ENCODE measurements around the gene GTF3C5. TPM values are rescaled to one million over a fixed set of nuclear protein-coding genes. Genes with fewer than 3 reads are reported as not detected.
"Not testable (repeated sequence)": the region's sequence is repeated elsewhere in the genome, so short reads cannot be mapped to it uniquely, and the experiment has no call there.

The GTF3C5 gene
- total RNA-seq, 1 donor from 2014 or later: 83.6 TPM

DNA sequence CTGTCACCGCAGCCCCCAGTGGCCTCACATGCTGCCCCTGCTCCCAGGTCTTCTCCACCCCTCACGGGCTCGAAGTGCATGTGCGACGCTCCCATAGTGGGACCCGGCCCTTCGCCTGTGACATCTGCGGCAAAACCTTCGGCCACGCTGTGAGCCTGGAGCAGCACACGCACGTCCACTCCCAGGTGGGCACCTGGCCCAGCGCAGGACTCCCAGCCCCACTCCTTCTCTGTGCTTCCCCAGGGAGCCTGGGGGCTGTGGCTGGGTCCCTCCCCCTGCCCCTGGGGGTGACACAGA is 41.8 kb upstream of the GTF3C5 start:
- TF ChIP-seq, protein P1, sequence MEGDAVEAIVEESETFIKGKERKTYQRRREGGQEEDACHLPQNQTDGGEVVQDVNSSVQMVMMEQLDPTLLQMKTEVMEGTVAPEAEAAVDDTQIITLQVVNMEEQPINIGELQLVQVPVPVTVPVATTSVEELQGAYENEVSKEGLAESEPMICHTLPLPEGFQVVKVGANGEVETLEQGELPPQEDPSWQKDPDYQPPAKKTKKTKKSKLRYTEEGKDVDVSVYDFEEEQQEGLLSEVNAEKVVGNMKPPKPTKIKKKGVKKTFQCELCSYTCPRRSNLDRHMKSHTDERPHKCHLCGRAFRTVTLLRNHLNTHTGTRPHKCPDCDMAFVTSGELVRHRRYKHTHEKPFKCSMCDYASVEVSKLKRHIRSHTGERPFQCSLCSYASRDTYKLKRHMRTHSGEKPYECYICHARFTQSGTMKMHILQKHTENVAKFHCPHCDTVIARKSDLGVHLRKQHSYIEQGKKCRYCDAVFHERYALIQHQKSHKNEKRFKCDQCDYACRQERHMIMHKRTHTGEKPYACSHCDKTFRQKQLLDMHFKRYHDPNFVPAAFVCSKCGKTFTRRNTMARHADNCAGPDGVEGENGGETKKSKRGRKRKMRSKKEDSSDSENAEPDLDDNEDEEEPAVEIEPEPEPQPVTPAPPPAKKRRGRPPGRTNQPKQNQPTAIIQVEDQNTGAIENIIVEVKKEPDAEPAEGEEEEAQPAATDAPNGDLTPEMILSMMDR (conservative IDR thresholded peaks at IDR 0.05): no peak
- Mint-ChIP-seq H3K36me3 (no peaks in the 10 kb centered on the region), H3K27me3 (peaks cover 40% of the 10 kb centered on the region), H3K4me1 (ENCODE audit: unreplicated experiment) (peaks cover 9% of the 10 kb centered on the region), H3K27ac (no peak overlapping the region), H3K4me3 (no peak overlapping the region), H3K9me3 (no peaks in the 10 kb centered on the region)
- no peak for DNase-seq (ENCODE audit: extremely low spot score, unreplicated experiment)

DNA sequence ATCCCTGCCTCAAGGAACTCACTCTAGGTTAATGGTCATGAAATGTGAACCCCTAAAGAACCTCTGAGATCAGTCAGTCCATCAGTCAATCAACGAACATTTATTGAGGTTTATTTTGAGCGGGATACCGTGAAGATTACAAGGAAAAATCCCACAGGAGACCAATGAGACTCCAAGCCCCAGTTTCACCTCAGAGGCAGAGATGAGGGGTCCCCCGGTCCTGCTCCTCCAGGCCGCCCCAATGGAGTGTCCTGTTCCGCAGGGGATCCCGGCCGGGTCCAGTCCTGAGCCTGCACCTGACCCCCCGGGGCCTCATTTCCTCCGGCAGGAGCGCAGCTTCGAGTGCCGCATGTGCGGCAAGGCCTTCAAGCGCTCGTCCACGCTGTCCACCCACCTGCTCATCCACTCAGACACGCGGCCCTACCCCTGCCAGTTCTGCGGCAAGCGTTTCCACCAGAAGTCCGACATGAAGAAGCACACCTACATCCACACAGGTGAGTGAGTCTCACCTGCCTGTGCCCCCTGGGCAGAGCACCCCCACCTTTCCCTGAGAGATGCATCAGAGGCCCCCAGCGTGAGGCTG is 41.3 kb upstream of the GTF3C5 start:
- Mint-ChIP-seq H3K27ac (no peak overlapping the region), H3K27me3 (peaks cover 44% of the 10 kb centered on the region), H3K36me3 (no peaks in the 10 kb centered on the region), H3K9me3 (no peaks in the 10 kb centered on the region), H3K4me1 (ENCODE audit: unreplicated experiment) (peaks cover 12% of the 10 kb centered on the region), H3K4me3 (no peak overlapping the region)
- DNase-seq (ENCODE audit: extremely low spot score, unreplicated experiment): no peak
- TF ChIP-seq, protein P1 (conservative IDR thresholded peaks at IDR 0.05): no peak

DNA sequence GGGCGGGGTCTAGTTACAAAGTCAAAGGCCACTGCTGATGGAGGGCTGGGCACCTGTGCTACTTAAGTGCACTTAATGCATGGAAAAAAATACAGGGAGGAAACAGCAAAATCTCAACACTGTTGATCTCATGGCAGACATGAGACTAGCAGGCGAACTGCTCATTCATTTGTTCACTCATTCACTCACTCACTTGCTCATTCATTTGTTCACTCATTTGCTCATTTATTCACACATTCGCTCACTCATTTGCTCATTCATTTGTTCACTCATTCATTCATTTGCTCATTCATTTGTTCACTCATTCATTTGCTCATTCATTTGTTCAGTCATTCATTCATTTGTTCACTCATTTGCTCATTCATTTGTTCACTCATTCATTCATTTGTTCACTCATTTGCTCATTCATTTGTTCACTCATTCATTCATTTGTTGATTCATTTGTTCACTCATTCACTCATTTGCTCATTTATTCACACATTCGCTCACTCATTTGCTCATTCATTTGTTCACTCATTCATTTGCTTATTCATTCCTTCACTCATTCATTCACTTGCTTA is 40.7 kb upstream of the GTF3C5 start:
- not testable (repeated sequence) for DNase-seq (ENCODE audit: extremely low spot score, unreplicated experiment); H3K4me3 Mint-ChIP-seq; H3K9me3 Mint-ChIP-seq; H3K36me3 Mint-ChIP-seq; H3K27ac Mint-ChIP-seq
- peaks cover 47% of the 10 kb centered on the region for H3K27me3 Mint-ChIP-seq
- H3K4me1 Mint-ChIP-seq (ENCODE audit: unreplicated experiment): peaks cover 14% of the 10 kb centered on the region

DNA sequence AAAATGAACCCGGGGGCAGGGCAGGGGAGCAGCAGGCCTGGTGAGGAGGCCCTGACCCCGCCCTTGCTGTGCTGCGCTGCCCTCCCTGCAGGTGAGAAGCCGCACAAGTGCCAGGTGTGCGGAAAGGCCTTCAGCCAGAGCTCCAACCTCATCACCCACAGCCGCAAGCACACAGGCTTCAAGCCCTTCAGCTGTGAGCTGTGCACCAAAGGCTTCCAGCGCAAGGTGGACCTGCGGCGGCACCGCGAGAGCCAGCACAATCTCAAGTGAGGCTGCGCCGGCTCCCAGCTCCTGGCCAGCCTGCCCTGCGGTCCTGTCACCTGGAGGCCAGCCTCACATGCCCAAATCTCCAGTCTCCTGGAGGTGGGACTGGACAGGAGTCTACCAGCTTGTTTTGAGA is 40.0 kb upstream of the GTF3C5 start:
- Mint-ChIP-seq H3K4me3 (no peak overlapping the region), H3K4me1 (ENCODE audit: unreplicated experiment) (peaks cover 14% of the 10 kb centered on the region), H3K27me3 (peaks cover 45% of the 10 kb centered on the region), H3K9me3 (no peaks in the 10 kb centered on the region), H3K27ac (no peak overlapping the region), H3K36me3 (no peaks in the 10 kb centered on the region)
- TF ChIP-seq, protein P1 (conservative IDR thresholded peaks at IDR 0.05): no peak
- DNase-seq (ENCODE audit: extremely low spot score, unreplicated experiment): no peak

DNA sequence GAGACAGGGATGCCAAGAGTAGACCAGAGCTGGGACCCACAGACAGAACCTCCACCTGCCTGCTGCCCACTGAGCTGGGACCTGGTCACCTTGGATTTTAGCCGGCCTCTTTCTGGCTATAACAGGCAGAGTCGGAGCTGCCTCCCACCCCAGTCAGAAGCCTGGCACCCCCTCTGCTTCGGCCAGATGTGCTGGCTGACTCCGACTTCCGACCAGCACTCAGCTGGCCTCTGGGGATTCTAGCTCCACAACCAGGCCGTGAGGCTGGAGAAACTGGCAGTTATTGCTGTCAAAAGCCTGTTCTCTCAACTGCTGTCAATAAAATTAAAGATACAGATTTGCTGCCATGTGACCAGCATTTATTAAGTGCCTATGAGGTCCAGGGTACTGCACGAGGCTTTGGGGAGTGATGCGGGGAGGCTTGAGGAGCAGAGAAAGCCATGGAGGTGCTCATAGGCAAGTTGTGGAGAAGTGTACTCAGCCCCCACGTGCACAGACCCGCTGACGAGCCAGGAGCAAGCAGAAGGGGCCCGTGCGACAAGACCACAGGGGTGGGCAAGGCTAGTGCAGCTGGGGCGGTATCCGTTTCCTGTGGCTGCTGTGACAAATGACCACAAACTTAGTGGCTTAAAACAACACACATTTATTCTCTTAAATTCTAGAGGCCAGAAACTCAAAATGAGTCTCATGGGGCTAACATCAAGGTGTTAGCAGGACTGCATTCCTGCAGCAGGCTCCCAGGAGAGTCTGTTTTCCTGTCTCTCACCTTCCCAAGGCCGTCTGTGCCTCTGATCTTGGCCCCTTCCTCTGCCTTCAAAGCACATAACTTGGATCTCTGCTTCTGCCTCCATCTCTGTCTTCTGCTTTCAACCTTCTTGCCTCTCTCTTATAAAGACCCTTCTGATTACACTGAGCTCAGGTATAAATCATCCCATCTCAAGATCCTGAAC is 39.2 kb upstream of the GTF3C5 start:
- Mint-ChIP-seq H3K9me3 (no peaks in the 10 kb centered on the region), H3K36me3 (no peaks in the 10 kb centered on the region), H3K27ac (no peak overlapping the region), H3K27me3 (peaks cover 39% of the 10 kb centered on the region), H3K4me3 (no peak overlapping the region), H3K4me1 (ENCODE audit: unreplicated experiment) (peaks cover 14% of the 10 kb centered on the region)
- TF ChIP-seq, protein P1 (conservative IDR thresholded peaks at IDR 0.05): no peak
- DNase-seq (ENCODE audit: extremely low spot score, unreplicated experiment): no peak

DNA sequence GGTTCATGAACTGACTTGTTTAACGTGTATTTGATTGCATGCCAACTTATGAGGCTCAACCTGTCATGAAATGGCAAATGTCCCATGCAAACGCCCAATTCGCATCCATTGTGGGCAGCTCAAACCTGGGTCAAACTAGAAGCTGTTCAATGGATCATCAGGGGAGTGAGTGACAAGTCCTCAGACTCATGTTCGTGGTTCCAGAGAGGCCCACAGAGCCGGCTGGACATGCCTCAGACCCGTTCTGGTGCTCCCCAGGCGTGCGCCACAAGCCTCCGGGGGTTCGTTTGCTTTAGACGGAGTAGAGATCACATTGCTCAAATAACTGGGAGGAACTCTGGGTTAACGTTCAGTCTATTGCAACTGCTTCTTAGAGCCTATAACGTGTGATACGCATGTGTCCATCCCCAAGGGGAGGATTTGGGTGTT is 37.3 kb upstream of the GTF3C5 start:
- DNase-seq (ENCODE audit: extremely low spot score, unreplicated experiment): no peak
- Mint-ChIP-seq H3K27me3 (peaks cover 32% of the 10 kb centered on the region), H3K36me3 (no peaks in the 10 kb centered on the region), H3K4me1 (ENCODE audit: unreplicated experiment) (peaks cover 14% of the 10 kb centered on the region), H3K27ac (no peak overlapping the region), H3K9me3 (no peaks in the 10 kb centered on the region), H3K4me3 (no peak overlapping the region)
- TF ChIP-seq, protein P1 (conservative IDR thresholded peaks at IDR 0.05): no peak

Measured in type B pancreatic cell (in vitro differentiated cells).